ENCODE results near the gene CLIC5.

Gene CLIC5

DNA sequence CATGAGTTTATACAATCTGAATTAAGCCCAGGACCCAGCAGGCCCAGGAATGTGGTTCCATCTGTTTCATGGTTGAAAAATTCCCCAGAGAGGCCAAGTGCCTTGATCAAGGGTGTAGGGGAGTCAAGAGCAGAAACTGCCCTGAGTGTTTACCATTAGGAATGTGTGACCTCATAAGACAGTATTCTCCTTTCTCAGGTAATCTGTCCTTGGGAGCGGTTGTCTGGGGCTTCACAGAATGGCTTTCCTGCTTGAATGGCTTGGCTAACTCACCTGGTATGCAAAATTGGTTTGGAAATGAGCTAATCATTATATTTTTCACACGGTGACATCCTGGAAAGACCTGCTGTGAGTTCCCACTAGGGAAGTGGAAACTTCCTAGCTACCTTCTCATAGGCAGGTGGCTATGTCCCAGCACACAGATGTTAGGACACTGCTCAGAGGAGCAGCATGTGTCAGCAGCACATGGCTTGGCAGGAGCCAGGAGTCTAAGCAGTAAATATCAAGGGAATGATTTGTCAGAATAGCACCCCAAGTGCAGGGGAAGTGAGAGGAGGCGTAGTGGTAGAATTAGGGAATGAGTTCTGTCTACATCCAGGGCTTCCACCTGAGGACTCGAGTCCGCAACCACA lies 17.7 kb downstream of the CLIC5 start:
- no peak for DNase-seq (ENCODE audit: low read depth)

GRCh38 chr6:45991189-45991588 lies 24.5 kb downstream of the CLIC5 start:
- no peak for DNase-seq (ENCODE audit: low read depth)

GRCh38 chr6:45990162-45990561 lies 25.5 kb downstream of the CLIC5 start:
- no peak for DNase-seq (ENCODE audit: low read depth)

DNA sequence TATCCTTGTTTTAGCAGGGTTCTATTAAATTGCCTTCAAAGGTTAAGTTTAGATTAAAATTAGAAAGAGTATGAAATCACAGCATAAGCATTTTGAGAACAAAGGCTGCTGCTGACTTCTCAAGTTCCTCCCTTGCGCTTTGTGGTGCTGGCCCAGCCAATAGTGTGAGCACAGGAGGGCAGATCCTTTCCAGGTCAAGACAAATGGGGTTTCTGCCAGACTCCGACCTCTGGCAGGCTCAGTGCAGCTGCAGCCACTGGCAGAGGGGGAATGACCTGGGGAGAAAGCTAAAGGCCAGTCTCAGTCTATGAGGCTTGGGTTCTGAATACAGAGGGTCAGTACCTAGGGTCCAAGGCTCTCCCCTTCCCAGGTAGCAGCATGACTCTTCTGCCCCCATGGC lies 27.0 kb downstream of the CLIC5 start:
- DNase-seq (ENCODE audit: low read depth), result no peak

- no peak for DNase-seq (ENCODE audit: low read depth)
Observed at GRCh38 chr6:45987856-45988255, 27.8 kb downstream of the CLIC5 start.

DNA sequence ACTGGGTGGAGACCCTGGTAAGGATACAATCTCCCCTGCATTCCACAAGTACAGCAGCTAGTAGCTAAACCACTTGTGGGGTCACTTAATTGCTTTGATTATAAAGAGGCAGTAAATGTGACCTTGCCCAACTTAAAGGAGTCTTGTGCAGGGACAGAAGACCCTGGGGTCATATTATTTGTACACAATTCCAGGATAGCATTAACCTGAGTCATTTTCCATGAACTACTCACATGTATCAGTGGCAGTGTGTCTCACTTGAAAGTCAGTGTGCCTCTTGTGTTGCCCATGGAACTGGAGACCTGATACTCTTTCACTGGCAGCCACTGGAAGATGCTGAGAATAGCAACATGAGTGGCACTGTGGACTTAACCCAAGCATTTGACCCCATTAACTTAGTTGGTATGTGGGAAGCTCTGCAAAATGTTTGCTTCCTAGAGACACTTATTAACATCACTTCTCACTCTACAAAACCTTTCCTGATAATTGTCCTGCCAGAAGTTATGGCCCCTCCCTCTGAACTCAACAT lies 28.9 kb downstream of the CLIC5 start:
- no peak for DNase-seq (ENCODE audit: low read depth)

DNA sequence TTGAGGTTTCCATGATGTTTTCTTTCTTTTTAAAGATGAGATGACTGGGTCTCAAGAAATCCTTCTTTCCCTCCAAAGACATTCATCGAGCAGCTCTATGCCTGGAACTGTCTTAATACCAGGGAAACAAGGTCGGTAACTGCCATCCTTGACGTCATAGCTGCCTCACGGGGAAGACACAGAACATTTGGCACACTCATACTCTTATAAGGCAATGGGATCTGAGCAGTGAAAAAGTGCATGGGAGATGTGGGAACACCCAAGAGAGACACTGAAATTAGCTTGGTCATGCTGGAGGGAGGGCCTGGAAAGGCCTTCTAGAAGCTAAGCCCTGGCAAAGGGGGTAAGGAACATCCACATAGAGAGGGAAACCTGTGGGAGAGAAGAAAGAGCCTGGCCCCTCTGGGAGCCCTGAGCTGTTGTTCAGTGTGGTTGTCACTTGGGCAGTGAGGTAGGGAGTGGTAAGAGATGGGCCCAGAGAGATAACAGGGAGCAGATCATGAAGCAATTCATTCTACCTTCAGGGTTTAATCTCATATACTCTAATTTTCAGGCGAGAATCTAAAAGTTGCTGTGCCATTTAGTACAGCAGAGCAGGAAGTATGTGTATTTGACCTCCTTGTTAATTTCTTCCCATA lies 30.8 kb downstream of the CLIC5 start:
- no peak for DNase-seq (ENCODE audit: low read depth)

- DNase-seq (ENCODE audit: low read depth), result no peak
Observed at GRCh38 chr6:45984347-45984746, 31.3 kb downstream of the CLIC5 start.

- no peak for DNase-seq (ENCODE audit: low read depth)
Observed at GRCh38 chr6:45983062-45983461, 32.6 kb downstream of the CLIC5 start.

GRCh38 chr6:45982280-45983036 lies 33.2 kb downstream of the CLIC5 start:
- no peak for DNase-seq (ENCODE audit: low read depth)

GRCh38 chr6:45981046-45981445 lies 34.6 kb downstream of the CLIC5 start:
- DNase-seq (ENCODE audit: low read depth), result no peak

DNA sequence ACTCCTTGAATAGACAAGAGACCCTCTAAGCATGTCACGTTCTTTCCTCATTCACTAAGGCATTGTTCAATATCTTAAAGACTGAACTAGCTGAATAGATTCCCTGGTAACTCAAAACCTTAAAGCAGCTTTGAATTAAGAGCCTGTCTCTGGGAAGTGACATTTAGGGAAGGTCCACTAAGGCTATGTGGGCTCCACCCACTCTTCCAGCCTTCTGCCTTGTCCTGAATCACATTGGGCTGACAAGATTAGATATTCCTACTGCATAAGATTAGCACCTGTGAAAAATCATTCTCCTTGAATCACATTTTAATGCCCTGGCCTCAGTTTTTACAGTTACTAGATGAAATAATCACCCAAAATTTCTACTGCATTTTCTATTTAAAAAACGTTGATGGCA lies 36.3 kb downstream of the CLIC5 start:
- DNase-seq (ENCODE audit: low read depth), result no peak

DNA sequence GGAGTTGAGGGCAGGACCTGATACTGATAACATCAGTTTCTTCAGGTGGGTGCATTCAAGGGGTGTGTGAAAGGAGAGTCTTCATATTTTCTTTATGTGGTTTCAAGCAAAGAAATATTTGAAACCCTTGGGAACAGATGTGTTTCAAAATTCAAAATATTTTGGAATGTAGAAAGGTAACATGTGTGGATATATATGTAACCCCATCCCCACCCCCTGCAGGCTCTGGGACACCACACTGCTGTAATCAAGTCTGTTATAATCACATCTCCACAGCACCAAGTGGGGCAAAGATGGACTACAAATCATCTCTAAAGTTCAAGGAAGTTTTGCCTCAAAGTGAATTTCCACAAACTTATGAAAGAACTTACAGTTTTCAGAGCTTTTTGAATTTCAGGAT lies 41.1 kb downstream of the CLIC5 start:
- no peak for DNase-seq (ENCODE audit: low read depth)

DNA sequence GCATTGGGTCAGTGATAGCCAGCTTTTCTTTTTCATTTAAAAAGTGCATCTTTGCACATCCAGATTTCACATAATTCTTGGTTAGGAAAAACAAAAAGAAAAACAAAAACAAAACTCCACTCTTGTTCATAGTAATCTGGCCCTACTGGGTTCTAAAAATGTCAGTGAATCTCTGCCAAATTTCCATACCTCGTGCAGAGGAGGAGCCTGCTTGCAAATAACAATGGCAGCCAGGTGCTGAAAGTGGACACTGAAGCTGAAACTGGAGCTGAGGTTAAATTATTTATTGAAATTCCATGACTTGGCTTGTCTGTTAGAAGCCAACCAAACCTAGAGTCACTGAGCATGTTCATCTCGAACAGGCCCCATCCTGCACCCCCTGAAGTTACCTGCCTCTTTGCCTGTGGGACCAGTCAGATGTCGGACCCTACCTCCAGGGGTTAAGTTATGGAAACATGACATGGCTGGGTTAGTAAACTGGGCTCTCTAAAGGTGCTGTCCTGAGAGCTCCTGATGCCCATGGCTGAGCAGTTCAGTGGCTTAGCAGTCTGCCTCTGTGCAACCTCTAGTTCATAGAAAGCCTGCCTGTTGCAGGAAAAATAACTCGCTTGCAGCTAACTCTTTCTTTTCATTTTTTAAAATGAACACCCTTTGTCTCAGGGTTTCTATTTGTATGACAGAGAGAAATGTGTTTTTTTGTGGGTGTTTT lies 42.7 kb downstream of the CLIC5 start:
- DNase-seq (ENCODE audit: low read depth), result no peak

DNA sequence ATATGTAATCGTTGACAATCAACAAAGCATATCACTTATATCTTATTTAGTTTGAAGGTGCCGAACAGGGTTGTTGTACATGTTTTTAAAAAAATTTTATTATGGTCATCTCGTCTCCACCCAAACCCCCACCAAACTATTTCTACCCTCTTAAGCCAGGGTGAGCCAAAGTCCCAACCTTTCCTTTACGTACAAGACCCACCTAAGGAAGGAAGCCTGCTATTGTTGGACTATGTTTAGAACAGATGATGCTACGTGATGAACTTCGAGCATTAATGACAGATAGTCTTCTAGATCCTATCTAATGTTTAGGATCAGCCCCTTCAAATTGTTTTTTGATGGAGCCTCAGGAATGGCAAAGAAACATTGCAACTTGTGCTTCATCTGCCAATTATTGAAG lies 44.4 kb downstream of the CLIC5 start:
- no peak for DNase-seq (ENCODE audit: low read depth)

DNA sequence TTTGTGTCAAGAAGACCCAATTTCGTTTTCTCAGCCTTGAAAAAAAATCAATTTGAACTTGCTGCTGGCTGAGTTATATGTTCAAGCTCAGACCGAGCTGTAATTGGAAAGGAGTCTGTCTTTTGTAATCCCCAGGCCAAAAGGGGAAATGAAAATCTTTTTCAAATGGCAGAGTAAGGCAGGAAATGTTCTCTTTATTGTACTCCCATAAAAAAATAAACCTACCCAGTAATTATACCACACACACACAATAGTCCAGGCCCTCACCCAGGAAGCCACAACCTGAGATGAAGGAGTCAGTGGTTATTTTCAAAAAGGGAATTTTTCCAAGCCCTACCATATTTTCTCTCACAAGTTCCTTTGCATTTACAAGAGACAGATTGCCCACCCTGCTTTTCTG lies 45.3 kb downstream of the CLIC5 start:
- no peak for DNase-seq (ENCODE audit: low read depth)

DNA sequence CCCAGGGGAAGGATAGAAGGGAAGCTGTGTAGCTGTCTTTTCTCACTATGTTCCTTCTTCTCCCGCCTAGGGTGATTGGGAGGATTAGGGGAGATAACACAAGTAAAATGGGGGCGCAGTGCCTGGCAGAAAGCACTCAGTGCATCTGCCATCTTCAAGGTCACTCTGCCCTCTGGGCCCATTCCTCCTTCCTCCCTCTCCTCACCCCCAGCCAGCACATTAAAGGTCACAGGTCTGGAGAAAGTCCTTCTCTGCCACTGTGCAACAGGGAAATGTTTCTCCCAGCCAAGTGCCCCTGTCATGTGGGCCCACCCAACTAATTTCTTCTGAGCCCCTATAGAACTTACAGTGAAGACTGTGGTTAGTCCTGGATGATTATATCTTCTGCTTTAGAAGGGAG lies 45.8 kb downstream of the CLIC5 start:
- DNase-seq (ENCODE audit: low read depth), result no peak

- DNase-seq (ENCODE audit: low read depth), result no peak
Observed at GRCh38 chr6:45969026-45969425, 46.6 kb downstream of the CLIC5 start.

DNA sequence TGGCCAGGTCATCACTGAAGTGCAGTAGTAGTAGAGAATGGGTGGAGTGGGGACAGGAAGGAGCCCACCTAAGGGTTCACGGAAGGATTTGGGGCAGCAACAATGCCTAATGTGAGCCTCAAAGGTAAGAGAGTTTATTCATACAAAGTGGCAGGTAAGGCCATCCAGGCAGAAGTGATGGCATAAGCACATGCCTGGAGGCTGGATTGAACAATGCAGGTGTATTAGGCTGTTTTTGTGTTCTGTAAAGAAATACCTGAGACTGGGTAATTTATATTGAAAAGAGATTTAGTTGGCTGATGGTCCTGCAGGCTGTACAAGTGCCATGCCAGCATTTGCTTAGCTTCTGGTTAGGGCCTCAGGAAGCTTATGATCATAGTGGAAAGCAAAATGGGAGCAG lies 48.3 kb downstream of the CLIC5 start:
- DNase-seq (ENCODE audit: low read depth), result no peak

GRCh38 chr6:45966797-45967196 lies 48.9 kb downstream of the CLIC5 start:
- DNase-seq (ENCODE audit: low read depth), result no peak

DNA sequence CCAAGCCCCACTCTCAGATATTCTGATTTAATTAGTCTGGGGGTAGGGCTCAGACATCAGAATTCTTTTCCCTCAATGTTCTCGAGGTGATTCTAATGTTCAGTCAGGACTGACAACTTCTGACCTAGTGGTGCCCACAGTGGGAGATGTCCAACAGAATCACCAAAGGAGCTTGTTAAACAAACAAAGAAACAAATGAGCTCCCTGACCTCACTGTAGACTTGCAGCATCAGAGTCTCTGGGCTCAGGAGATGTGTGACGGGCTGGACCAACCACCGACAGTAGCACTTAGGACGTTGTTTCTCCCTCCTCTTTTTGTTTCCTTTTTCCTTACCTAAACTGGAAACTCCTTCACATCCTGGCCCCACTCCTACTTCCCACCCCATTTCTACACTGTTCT lies 49.3 kb downstream of the CLIC5 start:
- no peak for DNase-seq (ENCODE audit: low read depth)

DNA sequence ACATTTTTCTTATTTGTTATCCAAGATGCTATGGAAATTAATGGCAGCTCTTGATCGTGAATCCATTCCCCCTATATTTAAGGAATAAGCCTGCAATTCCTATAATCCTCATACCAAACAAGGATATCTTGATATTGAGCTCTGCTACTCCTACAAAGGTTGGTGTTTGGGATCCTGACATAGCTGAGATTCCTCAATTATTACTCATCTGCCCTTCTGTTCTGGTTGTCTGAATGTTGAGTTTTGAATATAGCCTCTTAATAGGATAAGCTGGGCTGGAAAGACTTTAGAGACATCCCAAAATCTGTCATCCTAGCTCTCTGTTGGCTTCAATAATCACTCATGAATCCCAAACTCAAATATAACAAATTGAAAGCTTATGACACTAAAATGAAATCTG lies 49.9 kb downstream of the CLIC5 start:
- no peak for DNase-seq (ENCODE audit: low read depth)

GRCh38 chr6:45965007-45965406 lies 50.7 kb downstream of the CLIC5 start:
- DNase-seq (ENCODE audit: low read depth), result no peak
